GM12875 (cell line): ENCODE data around the gene C9orf152.

Experiments
- H3K4me3 ChIP-seq: one replicate; pipeline ENCODE4 v1.5.1; 2011; ENCODE audit warnings: low read depth, low read length, control low read depth
- TF ChIP-seq, protein P1 (sequence below): IDR thresholded peaks from 2 replicates; pipeline ENCODE4 v1.5.1; 2011; ENCODE audit warnings: low read depth, mild to moderate bottlenecking, control low read depth, inconsistent platforms, low read length, moderate library complexity, borderline replicate concordance; ENCODE audit not compliant: insufficient read depth

The C9orf152 gene

DNA sequence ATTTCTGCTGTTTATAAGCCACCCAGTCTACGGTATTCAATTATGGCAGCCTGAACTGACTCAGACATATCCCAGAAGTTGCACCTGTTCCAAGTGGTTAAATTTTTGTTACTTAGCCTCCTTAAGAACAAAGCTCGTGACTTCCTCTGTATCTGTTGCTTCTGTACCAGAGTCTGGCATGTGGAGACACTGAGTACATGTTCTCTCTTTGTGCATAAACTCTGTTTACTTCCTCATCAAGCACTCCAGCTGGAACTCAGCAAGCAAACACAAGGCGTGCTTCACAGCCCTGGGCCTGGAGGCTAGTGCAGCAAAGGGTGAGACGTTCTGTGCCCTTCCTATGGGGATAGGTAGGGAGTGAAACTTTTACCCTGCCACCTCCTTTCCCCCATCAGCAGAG is 19.0 kb downstream of the C9orf152 start:
- TF ChIP-seq, protein P1, sequence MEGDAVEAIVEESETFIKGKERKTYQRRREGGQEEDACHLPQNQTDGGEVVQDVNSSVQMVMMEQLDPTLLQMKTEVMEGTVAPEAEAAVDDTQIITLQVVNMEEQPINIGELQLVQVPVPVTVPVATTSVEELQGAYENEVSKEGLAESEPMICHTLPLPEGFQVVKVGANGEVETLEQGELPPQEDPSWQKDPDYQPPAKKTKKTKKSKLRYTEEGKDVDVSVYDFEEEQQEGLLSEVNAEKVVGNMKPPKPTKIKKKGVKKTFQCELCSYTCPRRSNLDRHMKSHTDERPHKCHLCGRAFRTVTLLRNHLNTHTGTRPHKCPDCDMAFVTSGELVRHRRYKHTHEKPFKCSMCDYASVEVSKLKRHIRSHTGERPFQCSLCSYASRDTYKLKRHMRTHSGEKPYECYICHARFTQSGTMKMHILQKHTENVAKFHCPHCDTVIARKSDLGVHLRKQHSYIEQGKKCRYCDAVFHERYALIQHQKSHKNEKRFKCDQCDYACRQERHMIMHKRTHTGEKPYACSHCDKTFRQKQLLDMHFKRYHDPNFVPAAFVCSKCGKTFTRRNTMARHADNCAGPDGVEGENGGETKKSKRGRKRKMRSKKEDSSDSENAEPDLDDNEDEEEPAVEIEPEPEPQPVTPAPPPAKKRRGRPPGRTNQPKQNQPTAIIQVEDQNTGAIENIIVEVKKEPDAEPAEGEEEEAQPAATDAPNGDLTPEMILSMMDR: no peak
- no peak overlapping the region for H3K4me3 ChIP-seq

GRCh38 chr9:110188101-110188500 is 19.9 kb downstream of the C9orf152 start:
- TF ChIP-seq, protein P1: no peak
- no peak overlapping the region for H3K4me3 ChIP-seq

GRCh38 chr9:110187126-110187525 is 20.8 kb downstream of the C9orf152 start:
- TF ChIP-seq, protein P1: no peak
- no peak overlapping the region for H3K4me3 ChIP-seq

GRCh38 chr9:110186254-110186653 is 21.7 kb downstream of the C9orf152 start:
- no peak overlapping the region for H3K4me3 ChIP-seq
- TF ChIP-seq, protein P1: no peak

GRCh38 chr9:110185806-110186205 is 22.2 kb downstream of the C9orf152 start:
- no peak overlapping the region for H3K4me3 ChIP-seq
- TF ChIP-seq, protein P1: no peak

DNA sequence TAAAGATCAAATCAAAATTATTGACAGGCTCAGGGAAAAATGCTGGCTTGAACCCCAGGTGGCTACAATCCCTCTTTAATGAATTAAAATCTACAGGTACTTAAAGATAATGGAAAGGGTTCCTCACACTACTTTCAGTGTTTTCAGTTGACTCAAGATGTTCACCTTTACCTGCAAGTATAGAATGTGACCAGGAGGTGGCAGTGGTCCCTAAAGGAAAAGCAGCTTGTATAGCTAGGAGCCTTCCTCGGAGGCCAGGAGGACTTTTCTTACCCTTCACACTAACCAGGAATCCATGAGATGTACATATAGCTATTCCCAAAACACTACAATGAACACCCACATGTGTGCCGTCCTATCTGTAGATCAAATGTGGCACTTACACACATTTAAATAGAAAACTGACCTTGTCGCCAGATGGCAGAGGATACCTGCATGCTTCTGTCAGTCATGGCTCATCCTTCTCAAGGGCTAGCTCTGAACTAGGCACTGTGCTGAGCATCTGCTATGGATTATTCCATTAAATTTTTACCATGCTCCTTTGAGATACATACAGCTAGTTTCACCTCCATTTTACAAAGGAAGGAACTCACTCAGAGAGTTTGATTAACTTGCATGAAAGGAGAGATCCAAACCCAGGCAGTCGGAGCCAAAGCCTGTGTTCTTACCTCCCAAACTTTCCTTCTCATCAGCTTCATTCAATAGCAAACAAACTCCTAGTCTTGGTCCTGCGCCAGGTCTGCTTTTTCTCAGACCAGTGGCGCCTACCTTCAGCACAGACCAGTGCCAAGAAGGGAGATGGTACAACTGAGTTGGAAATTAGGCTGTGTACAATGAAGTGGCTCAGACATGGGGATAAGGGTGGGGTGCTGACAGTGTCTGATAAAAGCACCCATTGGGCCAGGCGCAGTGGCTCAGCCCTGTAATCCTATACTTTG is 24.5 kb downstream of the C9orf152 start:
- TF ChIP-seq, protein P1: peak; percentile 72
- H3K4me3 ChIP-seq: no peak overlapping the region
